OCI-LY1 (cell line): ENCODE measurements around the gene YEATS2.

Experiments
- H2AFZ ChIP-seq: fragments of 200-600 bp; sonication (generic), shearing (Covaris generic); 2 replicates; pipeline ENCODE4 v1.6.0; 2014; ENCODE audit warnings: antibody characterized with exemption, mild to moderate bottlenecking, low read length
- H3F3A ChIP-seq: fragments of 200-600 bp; sonication (generic), shearing (Covaris generic); 2 replicates; pipeline ENCODE4 v1.6.0; 2014; ENCODE audit warnings: mild to moderate bottlenecking, antibody characterized with exemption, low read length, moderate library complexity; ENCODE audit not compliant: insufficient read depth
- H3K27ac ChIP-seq: fragments of 200-600 bp; sonication (generic); 2 replicates; pipeline ENCODE4 v1.5.1; 2014; ENCODE audit warnings: low read length, mixed run types, mild to moderate bottlenecking, low read depth; ENCODE audit not compliant: poor library complexity, severe bottlenecking
- H3K27me3 ChIP-seq: fragments of 200-600 bp; sonication (generic); 2 replicates; pipeline ENCODE4 v1.6.0; 2014; ENCODE audit warnings: antibody characterized with exemption, mild to moderate bottlenecking, low read length, moderate library complexity; ENCODE audit not compliant: insufficient read depth
- H3K36me3 ChIP-seq: fragments of 200-600 bp; sonication (generic); 2 replicates; pipeline ENCODE4 v1.6.1; 2014; ENCODE audit warnings: mild to moderate bottlenecking, antibody characterized with exemption, low read length, moderate library complexity, mixed read lengths; ENCODE audit not compliant: insufficient read depth
- H3K4me1 ChIP-seq: fragments of 200-600 bp; sonication (generic); 2 replicates; pipeline ENCODE4 v1.5.1; 2014; ENCODE audit warnings: mild to moderate bottlenecking, low read length, moderate library complexity; ENCODE audit not compliant: insufficient read depth, severe bottlenecking
- H3K4me2 ChIP-seq: fragments of 200-600 bp; sonication (generic), shearing (Covaris generic); 2 replicates; pipeline ENCODE4 v1.6.1; 2014; ENCODE audit warnings: low read length
- H3K4me3 ChIP-seq: fragments of 200-600 bp; sonication (generic); 2 replicates; pipeline ENCODE4 v1.5.1; 2014; ENCODE audit warnings: low read length, low read depth, mild to moderate bottlenecking, mixed read lengths; ENCODE audit not compliant: poor library complexity, severe bottlenecking
- H3K79me2 ChIP-seq: fragments of 200-600 bp; shearing (Covaris generic); 2 replicates; pipeline ENCODE4 v1.6.1; 2016; ENCODE audit warnings: mixed run types, low read length, mixed read lengths; ENCODE audit not compliant: insufficient read depth
- H3K9ac ChIP-seq: fragments of 200-600 bp; sonication (generic), shearing (Covaris generic); 2 replicates; pipeline ENCODE4 v1.6.1; 2014; ENCODE audit warnings: mild to moderate bottlenecking, low read length, mixed read lengths
- H3K9me2 ChIP-seq: fragments of 200-600 bp; sonication (generic), shearing (Covaris generic); 2 replicates; pipeline ENCODE4 v1.6.1; 2014; ENCODE audit warnings: low read depth, mild to moderate bottlenecking, low read length, mixed read lengths
- H3K9me3 ChIP-seq: fragments of 200-600 bp; shearing (Covaris generic); 2 replicates; pipeline ENCODE4 v1.6.1; 2014; ENCODE audit warnings: low read length, mixed read lengths
- H4K20me1 ChIP-seq: fragments of 200-600 bp; sonication (generic), shearing (Covaris generic); 2 replicates; pipeline ENCODE4 v1.6.0; 2016; ENCODE audit warnings: mild to moderate bottlenecking, low read length; ENCODE audit not compliant: insufficient read depth
- CTCF ChIP-seq: fragments of 200-600 bp; sonication (generic), shearing (Covaris generic); IDR thresholded peaks from 2 replicates; pipeline ENCODE4 v1.5.1; 2017; ENCODE audit warnings: mild to moderate bottlenecking, antibody characterized with exemption, low read length, moderate library complexity, mixed read lengths
- EZH2 ChIP-seq: fragments of 200-600 bp; sonication (generic), shearing (Covaris generic); IDR thresholded peaks from 2 replicates; pipeline ENCODE4 v1.8.0; 2017; ENCODE audit warnings: borderline replicate concordance, mixed run types, mild to moderate bottlenecking, antibody characterized with exemption, low read length, moderate library complexity, mixed read lengths

The YEATS2 gene

GRCh38 chr3:183845608-183846288 is 148.2 kb downstream of the YEATS2 start:
- Histone ChIP-seq H3K27me3 (no peaks in the 10 kb centered on the region), H3K9me3 (no peaks in the 10 kb centered on the region), H3K4me1 (no peaks in the 10 kb centered on the region), H3K9me2 (no peaks in the 10 kb centered on the region), H3F3A (no peaks in the 10 kb centered on the region), H3K27ac (no peak overlapping the region), H3K79me2 (no peaks in the 10 kb centered on the region), H3K9ac (no peak overlapping the region), H4K20me1 (no peaks in the 10 kb centered on the region), H3K4me3 (no peak overlapping the region), H3K36me3 (peaks cover 87% of the 10 kb centered on the region), H3K4me2 (no peak overlapping the region), H2AFZ (no peak overlapping the region)
- TF ChIP-seq CTCF = no peak
- TF ChIP-seq EZH2 = no peak

GRCh38 chr3:183854318-183855035 is 156.9 kb downstream of the YEATS2 start:
- H3K4me2 ChIP-seq = no peak overlapping the region
- H3K9ac ChIP-seq = no peak overlapping the region
- H3K79me2 ChIP-seq = no peaks in the 10 kb centered on the region
- H2AFZ ChIP-seq = no peak overlapping the region
- H3K4me1 ChIP-seq = no peaks in the 10 kb centered on the region
- H3K9me2 ChIP-seq = no peaks in the 10 kb centered on the region
- TF ChIP-seq EZH2 = no peak
- peaks cover 87% of the 10 kb centered on the region for H3K36me3 ChIP-seq
- no peaks in the 10 kb centered on the region for H3K27me3 ChIP-seq
- no peaks in the 10 kb centered on the region for H3F3A ChIP-seq
- H3K9me3 ChIP-seq = no peaks in the 10 kb centered on the region
- no peak overlapping the region for H3K27ac ChIP-seq
- no peaks in the 10 kb centered on the region for H4K20me1 ChIP-seq
- no peak overlapping the region for H3K4me3 ChIP-seq

- Histone ChIP-seq H3K79me2 (no peaks in the 10 kb centered on the region), H3K36me3 (peaks cover 89% of the 10 kb centered on the region), H3K27ac (no peak overlapping the region), H4K20me1 (no peaks in the 10 kb centered on the region), H3F3A (no peaks in the 10 kb centered on the region), H3K27me3 (no peaks in the 10 kb centered on the region), H3K4me3 (no peak overlapping the region), H2AFZ (no peak overlapping the region), H3K9me3 (no peaks in the 10 kb centered on the region), H3K4me1 (no peaks in the 10 kb centered on the region), H3K4me2 (no peak overlapping the region), H3K9ac (no peak overlapping the region), H3K9me2 (no peaks in the 10 kb centered on the region)
- TF ChIP-seq CTCF (no peak), EZH2 (no peak)
These were observed 160.3 kb downstream of the YEATS2 start for GRCh38 chr3:183857863-183858262.
